ENCODE data around the gene ILDR2. TPM values are rescaled to one million over a fixed set of nuclear protein-coding genes. Genes with fewer than 3 reads are reported as not detected.

ILDR2 gene
- total RNA-seq, 1 donor from 2014 or later, result 7.8 TPM

GRCh38 chr1:166868639-166869038 is 106.7 kb downstream of the ILDR2 start:
- no peak overlapping the region for H3K9ac ChIP-seq (ENCODE audit: low read length)
- Mint-ChIP-seq H3K4me1 (ENCODE audit: low read depth, unreplicated experiment) (peaks cover 16% of the 10 kb centered on the region), H3K27me3 (ENCODE audit: low read depth, unreplicated experiment) (no peaks in the 10 kb centered on the region), H3K4me3 (ENCODE audit: unreplicated experiment) (no peak overlapping the region), H3K9me3 (ENCODE audit: unreplicated experiment) (no peaks in the 10 kb centered on the region), H3K27ac (ENCODE audit: unreplicated experiment) (no peak overlapping the region), H3K36me3 (ENCODE audit: low read depth, unreplicated experiment) (peaks cover 8% of the 10 kb centered on the region)
- DNase-seq (ENCODE audit: low read depth) (no peak), FAIRE-seq (no peak)
- no peak overlapping the region for H3K4me3 ChIP-seq (ENCODE audit: insufficient read depth, low read depth, low read length)
- H3K79me2 ChIP-seq (ENCODE audit: insufficient read depth, low read length), result peaks cover 39% of the 10 kb centered on the region
- TF ChIP-seq EZH2 (IDR thresholded peaks at IDR 0.05; ENCODE audit: insufficient read depth, low read length) (no peak), CTCF (IDR thresholded peaks at IDR 0.05; ENCODE audit: insufficient read depth, low read depth, low read length) (no peak)
- H3K36me3 ChIP-seq (ENCODE audit: insufficient read depth, low read length), result peaks cover 4% of the 10 kb centered on the region
- H3K4me2 ChIP-seq (ENCODE audit: low read length), result no peak overlapping the region
- no peaks in the 10 kb centered on the region for H3K4me1 ChIP-seq (ENCODE audit: insufficient read depth, low read length)
- no peak overlapping the region for H3K27ac ChIP-seq (ENCODE audit: low read depth, low read length)
- H3K9me3 ChIP-seq (ENCODE audit: insufficient read depth, low read depth, low read length), result no peaks in the 10 kb centered on the region
- no peak overlapping the region for H2AFZ ChIP-seq (ENCODE audit: low read depth, low read length)
- peaks cover 42% of the 10 kb centered on the region for H4K20me1 ChIP-seq (ENCODE audit: insufficient read depth, low read length)
- no peaks in the 10 kb centered on the region for H3K27me3 ChIP-seq (ENCODE audit: insufficient read depth, low read length)

DNA sequence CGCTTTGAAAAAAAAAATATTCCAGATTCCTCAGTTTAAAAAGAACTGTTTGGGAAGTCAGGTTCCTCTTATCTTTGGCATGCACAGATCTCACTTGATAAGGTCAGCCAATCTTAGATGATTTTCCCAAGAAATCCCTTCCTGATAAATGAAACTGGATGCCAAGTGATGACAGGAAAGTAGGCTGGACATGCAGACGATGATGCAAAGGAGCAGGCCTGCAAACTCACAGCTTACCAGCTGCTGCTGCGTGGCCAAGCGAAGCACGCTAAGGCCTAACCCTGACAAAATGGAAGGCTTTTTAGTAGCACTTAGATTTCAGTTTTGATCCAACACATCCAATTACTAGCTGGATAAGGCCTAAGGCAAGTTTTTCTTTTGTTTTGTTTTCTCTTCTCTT is 109.4 kb downstream of the ILDR2 start:
- H3K27me3 ChIP-seq (ENCODE audit: insufficient read depth, low read length), result no peaks in the 10 kb centered on the region
- H3K4me1 Mint-ChIP-seq (ENCODE audit: low read depth, unreplicated experiment), result peaks cover 12% of the 10 kb centered on the region
- no peak overlapping the region for H3K4me3 Mint-ChIP-seq (ENCODE audit: unreplicated experiment)
- TF ChIP-seq CTCF (IDR thresholded peaks at IDR 0.05; ENCODE audit: insufficient read depth, low read depth, low read length) (no peak), EZH2 (IDR thresholded peaks at IDR 0.05; ENCODE audit: insufficient read depth, low read length) (no peak)
- H3K4me1 ChIP-seq (ENCODE audit: insufficient read depth, low read length), result no peaks in the 10 kb centered on the region
- DNase-seq (ENCODE audit: low read depth) (no peak), FAIRE-seq (no peak)
- peaks cover 10% of the 10 kb centered on the region for H3K36me3 Mint-ChIP-seq (ENCODE audit: low read depth, unreplicated experiment)
- no peak overlapping the region for H3K4me3 ChIP-seq (ENCODE audit: insufficient read depth, low read depth, low read length)
- H3K9me3 ChIP-seq (ENCODE audit: insufficient read depth, low read depth, low read length), result no peaks in the 10 kb centered on the region
- no peaks in the 10 kb centered on the region for H3K27me3 Mint-ChIP-seq (ENCODE audit: low read depth, unreplicated experiment)
- no peaks in the 10 kb centered on the region for H3K9me3 Mint-ChIP-seq (ENCODE audit: unreplicated experiment)
- no peak overlapping the region for H3K4me2 ChIP-seq (ENCODE audit: low read length)
- no peak overlapping the region for H2AFZ ChIP-seq (ENCODE audit: low read depth, low read length)
- H3K9ac ChIP-seq (ENCODE audit: low read length), result no peak overlapping the region
- H3K27ac Mint-ChIP-seq (ENCODE audit: unreplicated experiment), result no peak overlapping the region
- H3K36me3 ChIP-seq (ENCODE audit: insufficient read depth, low read length), result peaks cover 12% of the 10 kb centered on the region
- H4K20me1 ChIP-seq (ENCODE audit: insufficient read depth, low read length), result peaks cover 24% of the 10 kb centered on the region
- peaks cover 14% of the 10 kb centered on the region for H3K79me2 ChIP-seq (ENCODE audit: insufficient read depth, low read length)
- no peak overlapping the region for H3K27ac ChIP-seq (ENCODE audit: low read depth, low read length)

DNA sequence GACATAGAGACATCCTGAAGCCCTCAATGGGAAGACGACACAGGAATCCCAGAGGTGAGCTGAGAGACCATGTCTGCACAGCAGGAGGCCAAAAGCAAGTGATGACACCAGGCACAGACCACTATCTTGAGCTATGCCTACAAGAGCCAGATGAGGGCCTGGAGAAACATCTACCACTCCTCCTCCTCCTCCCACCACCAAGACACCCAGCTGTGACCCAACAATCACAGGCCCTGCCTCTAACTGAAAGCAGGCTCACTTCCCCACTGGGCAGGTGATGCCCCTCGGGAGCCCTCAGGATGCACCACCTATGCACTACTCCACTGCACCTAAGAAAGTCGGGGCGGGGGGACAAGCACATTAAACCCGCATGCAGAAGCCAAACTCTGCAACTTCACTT is 115.7 kb downstream of the ILDR2 start:
- Histone ChIP-seq H3K79me2 (ENCODE audit: insufficient read depth, low read length) (no peaks in the 10 kb centered on the region), H3K9ac (ENCODE audit: low read length) (no peak overlapping the region), H3K4me1 (ENCODE audit: insufficient read depth, low read length) (no peaks in the 10 kb centered on the region), H3K9me3 (ENCODE audit: insufficient read depth, low read depth, low read length) (no peaks in the 10 kb centered on the region), H4K20me1 (ENCODE audit: insufficient read depth, low read length) (peaks cover 27% of the 10 kb centered on the region), H3K27ac (ENCODE audit: low read depth, low read length) (no peak overlapping the region), H3K4me2 (ENCODE audit: low read length) (no peak overlapping the region), H3K36me3 (ENCODE audit: insufficient read depth, low read length) (peaks cover 33% of the 10 kb centered on the region), H2AFZ (ENCODE audit: low read depth, low read length) (no peak overlapping the region), H3K4me3 (ENCODE audit: insufficient read depth, low read depth, low read length) (no peak overlapping the region), H3K27me3 (ENCODE audit: insufficient read depth, low read length) (no peaks in the 10 kb centered on the region)
- Mint-ChIP-seq H3K4me1 (ENCODE audit: low read depth, unreplicated experiment) (peaks cover 6% of the 10 kb centered on the region), H3K4me3 (ENCODE audit: unreplicated experiment) (no peak overlapping the region), H3K27me3 (ENCODE audit: low read depth, unreplicated experiment) (no peaks in the 10 kb centered on the region), H3K36me3 (ENCODE audit: low read depth, unreplicated experiment) (peaks cover 6% of the 10 kb centered on the region), H3K27ac (ENCODE audit: unreplicated experiment) (no peak overlapping the region), H3K9me3 (ENCODE audit: unreplicated experiment) (no peaks in the 10 kb centered on the region)
- DNase-seq (ENCODE audit: low read depth), result no peak
- TF ChIP-seq CTCF (IDR thresholded peaks at IDR 0.05; ENCODE audit: insufficient read depth, low read depth, low read length) (no peak), EZH2 (IDR thresholded peaks at IDR 0.05; ENCODE audit: insufficient read depth, low read length) (no peak)
- no peak for FAIRE-seq
